GM12878 (cell line): Measurements from ENCODE around the gene PIMREG. TPM values are rescaled to one million over a fixed set of nuclear protein-coding genes. Genes with fewer than 3 reads are reported as not detected.

Experiments used
- ATAC-seq: fragments of 200-7000 bp; cut with Tn5 transposase; 3 replicates; pipeline ENCODE4 v1.9.1; 2020; ENCODE audit warnings: mild to moderate bottlenecking, moderate library complexity
- BruUV-seq: library from RNA; stranded (reverse); fragments of 400-500 nt; replicated peaks from 2 replicates; lab custom pipeline; 2021; lab: Mats Ljungman, UMichigan
- CTCF ChIA-PET: fragments of 300-600 bp; sonication (Branson Sonifier 250); formaldehyde crosslinking; extraction: SDS; loops from one replicate; lab custom pipeline; 2021; ENCODE audit warnings: inconsistent platforms; lab: Yijun Ruan, JAX
- POLR2A ChIA-PET: fragments of 350-600 bp; formaldehyde crosslinking; extraction: SDS; loops from one replicate; lab custom pipeline; 2021; ENCODE audit warnings: inconsistent platforms; lab: Charles Lee
- RAD21 ChIA-PET: fragments of 300-600 bp; sonication (Branson Sonifier 250); formaldehyde crosslinking; loops from one replicate; lab custom pipeline; 2023; ENCODE audit warnings: antibody characterized with exemption; ENCODE audit not compliant: unreplicated experiment; lab: Charles Lee
- SMC1A ChIA-PET: fragments of 300-600 bp; sonication (Branson Sonifier 250); formaldehyde crosslinking; loops from one replicate; lab custom pipeline; 2023; ENCODE audit not compliant: unreplicated experiment, uncharacterized antibody; lab: Charles Lee
- DNase-seq: peaks from one replicate; pipeline ENCODE4 v3.0.0-alpha.2; 2011; ENCODE audit warnings: low read depth, low spot score
- FAIRE-seq: peaks from 3 replicates; lab custom pipeline; 2011; peaks lifted over from hg19 to GRCh38; lab: Jason Lieb, UNC
- H2AFZ ChIP-seq: 2 replicates; pipeline ENCODE4 v1.6.0; 2011; ENCODE audit warnings: low read depth, low read length, control low read depth; ENCODE audit not compliant: control insufficient read depth
- H3K27ac ChIP-seq: 2 replicates; pipeline ENCODE4 v1.5.1; 2011; ENCODE audit warnings: control low read depth; ENCODE audit not compliant: control insufficient read depth, insufficient read depth
- H3K27me3 ChIP-seq, 2 experiments: replicated peaks in 1 of 2; 2 replicates each; pipeline versions ENCODE4 v1.6.0 to v1.6.1; 2011; ENCODE audit warnings: low read length in 1 of 2; ENCODE audit not compliant: control insufficient read depth in 2 of 2, insufficient read depth in 2 of 2
- H3K36me3 ChIP-seq, 2 experiments: 2 replicates each; pipeline ENCODE4 v1.5.1; 2011; ENCODE audit warnings: low read length in 1 of 2; ENCODE audit not compliant: control insufficient read depth in 2 of 2, insufficient read depth in 2 of 2
- H3K4me1 ChIP-seq: 2 replicates; pipeline ENCODE4 v1.6.1; 2011; ENCODE audit warnings: mild to moderate bottlenecking, low read length, moderate library complexity, mixed read lengths; ENCODE audit not compliant: control insufficient read depth, insufficient read depth
- H3K4me2 ChIP-seq: 2 replicates; pipeline ENCODE4 v1.6.0; 2011; ENCODE audit warnings: control low read depth; ENCODE audit not compliant: control insufficient read depth, insufficient read depth
- H3K4me3 ChIP-seq: fragments of 200-600 bp; sonication (generic); 2 replicates; pipeline ENCODE4 v1.5.1; 2016
- H3K79me2 ChIP-seq: 2 replicates; pipeline ENCODE4 v1.6.0; 2011; ENCODE audit warnings: low read length; ENCODE audit not compliant: control insufficient read depth, insufficient read depth
- H3K9ac ChIP-seq: 2 replicates; pipeline ENCODE4 v1.8.0; 2011; ENCODE audit warnings: low read length, control low read depth, mixed read lengths; ENCODE audit not compliant: control insufficient read depth, insufficient read depth
- H3K9me3 ChIP-seq: replicated peaks from 3 replicates; pipeline ENCODE4 v1.5.1; 2011; ENCODE audit warnings: mild to moderate bottlenecking, low read length; ENCODE audit not compliant: control insufficient read depth, insufficient read depth
- H4K20me1 ChIP-seq: 2 replicates; pipeline ENCODE4 v1.6.0; 2011; ENCODE audit not compliant: control insufficient read depth, insufficient read depth
- ASH2L ChIP-seq: fragments of 300-600, 200-600 bp; sonication (generic); IDR thresholded peaks from 2 replicates; pipeline ENCODE4 v1.6.1; 2017; ENCODE audit warnings: low read depth, mild to moderate bottlenecking, borderline replicate concordance
- BACH1 ChIP-seq: fragments of 450-650 bp; IDR thresholded peaks from 2 replicates; pipeline ENCODE4 v1.6.1; 2017; ENCODE audit warnings: mild to moderate bottlenecking, borderline replicate concordance
- BCLAF1 ChIP-seq: fragments of 450-650 bp; IDR thresholded peaks from 2 replicates; pipeline ENCODE4 v1.6.1; 2017; ENCODE audit warnings: antibody characterized with exemption, mild to moderate bottlenecking, moderate library complexity
- E4F1 ChIP-seq: fragments of 450-650 bp; IDR thresholded peaks from 2 replicates; pipeline ENCODE4 v1.6.1; 2018; ENCODE audit warnings: borderline replicate concordance, mild to moderate bottlenecking; ENCODE audit not compliant: partially characterized antibody
- EGR1 ChIP-seq, 2 experiments: IDR thresholded peaks; 1 replicate in 1 of 2; 2 replicates in 1 of 2; pipeline ENCODE4 v1.6.1; 2011 to 2012; ENCODE audit warnings: low read depth in 2 of 2, low read length in 2 of 2, borderline replicate concordance in 1 of 2, mild to moderate bottlenecking in 1 of 2, moderate library complexity in 1 of 2
- EP300 ChIP-seq, 2 experiments: fragments of 150-350 bp in 1 of 2; IDR thresholded peaks; 2 replicates each; pipeline ENCODE4 v1.6.1; 2011 to 2012; ENCODE audit warnings: low read depth in 2 of 2, low read length in 2 of 2, borderline replicate concordance in 1 of 2, improper control_type of control experiment in 1 of 2, inconsistent platforms in 1 of 2; ENCODE audit not compliant: control insufficient read depth in 1 of 2
- FOS ChIP-seq: IDR thresholded peaks from 3 replicates; pipeline ENCODE4 v1.6.1; 2011; ENCODE audit warnings: borderline replicate concordance; ENCODE audit not compliant: insufficient read length; ENCODE audit errors: extremely low read depth
- MEF2A ChIP-seq: IDR thresholded peaks from 2 replicates; pipeline ENCODE4 v1.6.1; 2011; ENCODE audit warnings: low read depth, mild to moderate bottlenecking, low read length, moderate library complexity; ENCODE audit not compliant: insufficient read depth
- MTA2 ChIP-seq: fragments of 450-650 bp; IDR thresholded peaks from 2 replicates; pipeline ENCODE4 v1.6.1; 2016; ENCODE audit warnings: low read depth, mild to moderate bottlenecking, moderate library complexity
- NBN ChIP-seq: fragments of 450-650 bp; IDR thresholded peaks from 2 replicates; pipeline ENCODE4 v1.6.1; 2016
- NFIC ChIP-seq: IDR thresholded peaks from 2 replicates; pipeline ENCODE4 v1.6.1; 2012; ENCODE audit warnings: low read depth, mild to moderate bottlenecking, inconsistent platforms, low read length, moderate library complexity
- NR2C1 ChIP-seq: fragments of 450-650 bp; IDR thresholded peaks from 2 replicates; pipeline ENCODE4 v1.6.1; 2017; ENCODE audit warnings: antibody characterized with exemption, mild to moderate bottlenecking, moderate library complexity
- RFX5 ChIP-seq: IDR thresholded peaks from 2 replicates; pipeline ENCODE4 v1.6.1; 2011; ENCODE audit warnings: low read depth, low read length, improper control_type of control experiment
- SIN3A ChIP-seq: IDR thresholded peaks from 2 replicates; pipeline ENCODE4 v1.6.1; 2012; ENCODE audit warnings: low read depth, low read length, improper control_type of control experiment
- STAT3 ChIP-seq: IDR thresholded peaks from 2 replicates; pipeline ENCODE4 v1.6.1; 2011; ENCODE audit warnings: low read depth, low read length, improper control_type of control experiment
- SUZ12 ChIP-seq: fragments of 200-600 bp; sonication (generic); IDR thresholded peaks from one replicate; pipeline ENCODE4 v1.6.1; 2018; ENCODE audit warnings: antibody characterized with exemption, mild to moderate bottlenecking; ENCODE audit not compliant: unreplicated experiment
- TBL1XR1 ChIP-seq: IDR thresholded peaks from 2 replicates; pipeline ENCODE4 v1.6.1; 2012; ENCODE audit warnings: low read depth, low read length, improper control_type of control experiment
- WGBS: methylation state at CpG from one replicate; pipeline ENCODE4 v1.1.6; 2016; ENCODE audit warnings: low lambda C conversion rate; ENCODE audit not compliant: insufficient replicate concordance, insufficient coverage; ENCODE audit errors: missing lambda C conversion rate; 5-methylcytosine and 5-hydroxymethylcytosine counted together
- in situ Hi-C: fragments of 300-500 bp; cut with MboI; formaldehyde crosslinking; loops from 9 replicates; pipeline ENCODE4 v1.14.3; 2018; ENCODE audit warnings: mixed read lengths
- intact Hi-C: fragments of 100-400 bp; cut with micrococcal nuclease; formaldehyde crosslinking; loops from one replicate; pipeline ENCODE4 v1.14.2; 2022; ENCODE audit not compliant: unreplicated experiment
- polyA plus RNA-seq, 11 experiments: library from polyadenylated mRNA; depleted of rRNA in 4 of 11; unstranded in 6 of 11; stranded (reverse) in 5 of 11; fragments of >200 nt; fragmentation: Nextera tagmentation in 4 of 11; fragmentation: Illumina TruSeq in 1 of 11; extraction: Ambion mirVana in 4 of 11; extraction: Trizol in 1 of 11; gene quantifications; 1 replicate in 1 of 11; 2 replicates in 10 of 11; pipeline versions ENCODE4 v1.2.1 to v1.2.3, GENCODE V29; 2011 to 2016; ENCODE audit warnings: inconsistent platforms in 2 of 11, missing spikeins in 2 of 11, low read depth in 1 of 11
- total RNA-seq, 4 experiments: library from RNA; depleted of rRNA in 3 of 4; stranded (reverse); fragments of >200 nt in 3 of 4; fragmentation: Illumina TruSeq in 1 of 4; extraction: Trizol in 1 of 4; gene quantifications; 2 replicates each; pipeline versions ENCODE4 v1.2.1 to v1.2.3, GENCODE V29; 2013 to 2021
- TF ChIP-seq, protein P1 (sequence below): IDR thresholded peaks from 2 replicates; pipeline ENCODE4 v1.6.1; 2012; ENCODE audit warnings: low read depth, low read length, improper control_type of control experiment

Gene PIMREG
- total and polyA plus RNA-seq, 10 of the 15 experiments (the other 5 are each of a cell fraction or from before 2014, with no cell fraction given) = 2.8 to 35.8 (median 25.2) TPM

- whole genome bisulfite sequencing = 3% methylated on average over 4 of the region's 4 CpGs
- H3K36me3 ChIP-seq = no peaks in the 10 kb centered on the region
- intact Hi-C loops = loop anchor here (5.0 kb wide), 1 partner anchor 850 kb away; no protein-coding TSS in a partner anchor
- no peak overlapping the region for H3K27ac ChIP-seq
- in situ Hi-C loops = no loop called here
- ChIA-PET SMC1A (interaction anchor here (0.9 kb wide), 1 partner anchor 732 kb away, joined by 3 read pairs; no protein-coding TSS in a partner anchor), POLR2A (no interaction called here), RAD21 (interaction anchor here (0.6 kb wide), 1 partner anchor 25 kb away, joined by 3 read pairs; no protein-coding TSS in a partner anchor), CTCF (interaction anchor here (1.3 to 2.2 kb wide), 3 partner anchors 9 to 849 kb away, joined by 3 to 8 read pairs (median 3); no protein-coding TSS in a partner anchor)
- no TSS peak for BruUV-seq
- H3K4me2 ChIP-seq = no peak overlapping the region
- no peak overlapping the region for H3K9ac ChIP-seq
- no peaks in the 10 kb centered on the region for H3K79me2 ChIP-seq
- no peak overlapping the region for H2AFZ ChIP-seq
- FAIRE-seq = no peak
- DNase-seq = no peak
- H3K9me3 ChIP-seq = no peaks in the 10 kb centered on the region
- H3K27me3 ChIP-seq = no peaks in the 10 kb centered on the region
- no peaks in the 10 kb centered on the region for H3K4me1 ChIP-seq
- no peak for ATAC-seq
- no peaks in the 10 kb centered on the region for H4K20me1 ChIP-seq
- H3K4me3 ChIP-seq = no peak overlapping the region
- TF ChIP-seq TBL1XR1 (no peak), MEF2A (no peak), SUZ12 (no peak), EP300 (IDR thresholded peaks at IDR 0.05; ENCODE audit: borderline replicate concordance in 1 of 2, control insufficient read depth in 1 of 2, low read depth in 2 of 2, low read length in 2 of 2) (no peak), NFIC (no peak), EGR1 (IDR thresholded peaks at IDR 0.05; ENCODE audit: borderline replicate concordance in 1 of 2, low read depth in 2 of 2, low read length in 2 of 2) (no peak), NBN (no peak), RFX5 (no peak), MTA2 (no peak), BACH1 (no peak), BCLAF1 (no peak), E4F1 (no peak), NR2C1 (no peak), SIN3A (no peak), STAT3 (no peak), ASH2L (no peak), FOS (no peak)
- TF ChIP-seq, protein P1, sequence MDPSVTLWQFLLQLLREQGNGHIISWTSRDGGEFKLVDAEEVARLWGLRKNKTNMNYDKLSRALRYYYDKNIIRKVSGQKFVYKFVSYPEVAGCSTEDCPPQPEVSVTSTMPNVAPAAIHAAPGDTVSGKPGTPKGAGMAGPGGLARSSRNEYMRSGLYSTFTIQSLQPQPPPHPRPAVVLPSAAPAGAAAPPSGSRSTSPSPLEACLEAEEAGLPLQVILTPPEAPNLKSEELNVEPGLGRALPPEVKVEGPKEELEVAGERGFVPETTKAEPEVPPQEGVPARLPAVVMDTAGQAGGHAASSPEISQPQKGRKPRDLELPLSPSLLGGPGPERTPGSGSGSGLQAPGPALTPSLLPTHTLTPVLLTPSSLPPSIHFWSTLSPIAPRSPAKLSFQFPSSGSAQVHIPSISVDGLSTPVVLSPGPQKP = no peak
Observed at GRCh38 chr17:6437466-6437865, 6.8 kb upstream of the PIMREG start.
